Ovary (tissue), 3 donors: ENCODE measurements around the gene DIAPH1.

ENCODE experiments used
- CTCF ChIP-seq, 3 donors: fragments of 450-650 bp in 2 of 3; fragments of 200-600 bp in 1 of 3; IDR thresholded peaks; one replicate each; pipeline versions ENCODE4 v1.5.1 to v1.8.0; 2016 to 2022; ENCODE audit warnings: antibody characterized with exemption in 3 of 3, mild to moderate bottlenecking in 1 of 3
- EP300 ChIP-seq: sonication (generic); formaldehyde crosslinking; IDR thresholded peaks from one replicate; pipeline ENCODE4 v1.6.1; 2017; ENCODE audit warnings: antibody characterized with exemption
- POLR2A ChIP-seq: fragments of 450-650 bp; IDR thresholded peaks from one replicate; pipeline ENCODE4 v1.6.1; 2017; ENCODE audit warnings: antibody characterized with exemption, mild to moderate bottlenecking, moderate library complexity
- donor health status: DM: no; HTN: no; CAD: no.

- no peak for TF ChIP-seq POLR2A
- TF ChIP-seq CTCF (IDR thresholded peaks at IDR 0.05), result no peak
- no peak for TF ChIP-seq EP300
Observed at GRCh38 chr5:141508440-141508797, 110.4 kb downstream of the DIAPH1 start.
